Activated CD8-positive, alpha-beta T cell treated with anti-CD3 and anti-CD28 coated beads, Interleukin-2, amount 10 ng/mL, durations not matched to agents 7 days and 5 days (primary cell): ENCODE results near the gene NFKBIE. TPM values are rescaled to one million over a fixed set of nuclear protein-coding genes. Genes with fewer than 3 reads are reported as not detected.
"Not testable (repeated sequence)": the region's sequence is repeated elsewhere in the genome, so short reads cannot be mapped to it uniquely, and the experiment has no call there.

Experiments used
- ATAC-seq: fragments of 150-1000 bp; cut with Tn5 transposase; one replicate; pipeline ENCODE4 v1.10.0; 2021; ENCODE audit warnings: moderate library complexity
- CTCF ChIA-PET: fragments of 350-600 bp; sonication (Branson Sonifier 250); formaldehyde crosslinking; loops from one replicate; lab custom pipeline; 2021; ENCODE audit warnings: antibody characterized with exemption; lab: Charles Lee
- POLR2A ChIA-PET: fragments of 350-600 bp; sonication (Branson Sonifier 250); formaldehyde crosslinking; loops from one replicate; lab custom pipeline; 2021; ENCODE audit warnings: antibody characterized with exemption; lab: Charles Lee
- DNase-seq: peaks from one replicate; pipeline ENCODE4 v3.0.0-alpha.2; 2020
- H3K27ac Mint-ChIP-seq: one replicate; pipeline ENCODE4 v1.8.0; 2021; ENCODE audit warnings: mild to moderate bottlenecking, mixed read lengths
- H3K27me3 Mint-ChIP-seq: one replicate; pipeline ENCODE4 v1.8.0; 2021; ENCODE audit warnings: low read depth, mixed read lengths
- H3K36me3 Mint-ChIP-seq: one replicate; pipeline ENCODE4 v1.8.0; 2021; ENCODE audit warnings: low read depth, mixed read lengths
- H3K4me1 Mint-ChIP-seq: one replicate; pipeline ENCODE4 v1.8.0; 2021; ENCODE audit warnings: low read depth, mixed read lengths
- H3K4me3 Mint-ChIP-seq: one replicate; pipeline ENCODE4 v1.8.0; 2021; ENCODE audit warnings: mild to moderate bottlenecking, mixed read lengths
- H3K9me3 Mint-ChIP-seq: one replicate; pipeline ENCODE4 v1.8.0; 2022; ENCODE audit warnings: mixed read lengths; ENCODE audit not compliant: insufficient read depth
- total RNA-seq, 2 experiments: library from RNA; stranded (reverse); gene quantifications; one replicate each; pipeline ENCODE4 v1.2.3, GENCODE V29; 2021

The NFKBIE gene
- 10 to 100 TPM; 14.1 to 16.9 TPM for total RNA-seq

GRCh38 chr6:44265007-44265721 is at the start of gene NFKBIE:
Gene NFKBIE (minus strand): TSS chr6:44265551. CDS start chr6:44265346, 205 bp downstream.
- peak; percentile 73 for ATAC-seq
- peak; percentile 91 for DNase-seq
- ChIA-PET CTCF (interaction anchor here (0.7 to 7.4 kb wide), 14 partner anchors 9 to 92 kb away, joined by 3 to 137 read pairs (median 8); partner anchors contain the start of genes AARS2, HSP90AB1 and SPATS1), POLR2A (interaction anchor here (5.4 kb wide), 1 partner anchor 18 kb away, joined by 81 read pairs; the partner anchor contains the start of gene HSP90AB1)
- Mint-ChIP-seq H3K9me3 (no peaks in the 10 kb centered on the region), H3K27ac (peak within 1 kb of the TSS; percentile 96), H3K4me1 (peaks cover 63% of the 10 kb centered on the region), H3K4me3 (peak within 1 kb of the TSS; percentile 98), H3K27me3 (peaks cover 15% of the 10 kb centered on the region), H3K36me3 (peaks cover 26% of the 10 kb centered on the region)

DNA sequence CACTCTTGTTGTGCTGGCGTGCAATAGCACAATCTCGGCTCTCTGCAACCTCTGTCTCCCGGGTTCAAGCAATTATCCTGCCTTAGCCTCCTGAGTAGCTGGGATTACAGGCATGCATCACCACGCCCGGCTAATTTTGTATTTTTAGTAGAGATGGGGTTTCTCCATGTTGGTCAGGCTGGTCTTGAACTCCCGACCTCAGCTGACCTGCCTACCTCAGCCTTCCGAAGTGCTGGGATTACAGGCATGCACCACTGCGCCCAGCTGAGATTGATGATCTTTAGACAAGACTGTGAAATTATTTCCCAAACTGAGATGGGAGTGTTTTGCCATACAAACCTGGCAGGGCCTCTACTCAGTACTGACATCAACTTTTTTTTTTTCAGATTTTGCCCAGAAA is 49.3 kb upstream of the NFKBIE start:
- ATAC-seq, DNase-seq, H3K9me3 Mint-ChIP-seq, POLR2A ChIA-PET, H3K27ac Mint-ChIP-seq, H3K4me3 Mint-ChIP-seq: not testable (repeated sequence)
- peaks cover 14% of the 10 kb centered on the region for H3K36me3 Mint-ChIP-seq
- CTCF ChIA-PET, result interaction anchor here (1.3 to 5.8 kb wide), 5 partner anchors 12 to 46 kb away, joined by 5 to 49 read pairs (median 20); partner anchors contain the start of gene TMEM151B
- H3K4me1 Mint-ChIP-seq, result peaks cover 17% of the 10 kb centered on the region
- H3K27me3 Mint-ChIP-seq, result peaks cover 13% of the 10 kb centered on the region

GRCh38 chr6:44312901-44313788 is 47.8 kb upstream of the NFKBIE start, which contains the start of gene AARS2:
Gene AARS2 (minus strand): TSS chr6:44313347. CDS start chr6:44313323, 24 bp downstream.
- peak within 1 kb of the TSS; percentile 96 for H3K27ac Mint-ChIP-seq
- peak; percentile 93 for ATAC-seq
- CTCF ChIA-PET, result interaction anchor here (0.7 to 5.8 kb wide), 29 partner anchors 8 to 204 kb away, joined by 3 to 49 read pairs (median 5); partner anchors contain the start of genes CDC5L and TMEM151B
- H3K9me3 Mint-ChIP-seq, result no peaks in the 10 kb centered on the region
- POLR2A ChIA-PET, result interaction anchor here (1.0 to 1.7 kb wide), 4 partner anchors 12 to 66 kb away, joined by 3 to 5 read pairs (median 4); partner anchors contain the start of gene HSP90AB1
- peak within 1 kb of the TSS; percentile 98 for H3K4me3 Mint-ChIP-seq
- peaks cover 20% of the 10 kb centered on the region for H3K36me3 Mint-ChIP-seq
- DNase-seq, result peak; percentile 94
- peaks cover 4% of the 10 kb centered on the region for H3K27me3 Mint-ChIP-seq
- peaks cover 17% of the 10 kb centered on the region for H3K4me1 Mint-ChIP-seq

GRCh38 chr6:44311767-44312166 is 46.4 kb upstream of the NFKBIE start:
- ChIA-PET CTCF (interaction anchor here (0.8 to 5.8 kb wide), 8 partner anchors 9 to 55 kb away, joined by 3 to 49 read pairs (median 6); partner anchors contain the start of gene TMEM151B), POLR2A (interaction anchor here (1.5 to 1.7 kb wide), 2 partner anchors 10 to 15 kb away, joined by 3 to 5 read pairs; no protein-coding TSS in a partner anchor)
- no peak overlapping the region for H3K27ac Mint-ChIP-seq
- ATAC-seq (no peak), DNase-seq (no peak)
- H3K4me3 Mint-ChIP-seq, result peak overlapping the region; percentile 98
- no peaks in the 10 kb centered on the region for H3K9me3 Mint-ChIP-seq
- H3K27me3 Mint-ChIP-seq, result no peaks in the 10 kb centered on the region
- H3K4me1 Mint-ChIP-seq, result peaks cover 17% of the 10 kb centered on the region
- H3K36me3 Mint-ChIP-seq, result peaks cover 24% of the 10 kb centered on the region

GRCh38 chr6:44311304-44311703 is 46.0 kb upstream of the NFKBIE start:
- no peak overlapping the region for H3K27ac Mint-ChIP-seq
- ChIA-PET POLR2A (interaction anchor here (0.7 to 1.5 kb wide), 2 partner anchors 10 to 40 kb away, joined by 3 read pairs; no protein-coding TSS in a partner anchor), CTCF (interaction anchor here (0.8 to 5.8 kb wide), 4 partner anchors 8 to 55 kb away, joined by 3 to 49 read pairs (median 20); partner anchors contain the start of gene TMEM151B)
- peaks cover 24% of the 10 kb centered on the region for H3K36me3 Mint-ChIP-seq
- no peaks in the 10 kb centered on the region for H3K9me3 Mint-ChIP-seq
- peaks cover 17% of the 10 kb centered on the region for H3K4me1 Mint-ChIP-seq
- H3K4me3 Mint-ChIP-seq, result peak overlapping the region; percentile 19
- H3K27me3 Mint-ChIP-seq, result no peaks in the 10 kb centered on the region
- DNase-seq (no peak), ATAC-seq (no peak)

- ChIA-PET CTCF (interaction anchor here (5.8 kb wide), 1 partner anchor 41 kb away, joined by 49 read pairs; the partner anchor contains the start of gene TMEM151B), POLR2A (interaction anchor here (0.7 kb wide), 1 partner anchor 39 kb away, joined by 3 read pairs; no protein-coding TSS in a partner anchor)
- Mint-ChIP-seq H3K9me3 (no peaks in the 10 kb centered on the region), H3K36me3 (peaks cover 29% of the 10 kb centered on the region), H3K27me3 (no peaks in the 10 kb centered on the region), H3K27ac (no peak overlapping the region), H3K4me1 (peaks cover 21% of the 10 kb centered on the region), H3K4me3 (no peak overlapping the region)
- no peak for DNase-seq
- no peak for ATAC-seq
Observed at GRCh38 chr6:44310241-44310640, 44.9 kb upstream of the NFKBIE start.

GRCh38 chr6:44309631-44310030 is 44.3 kb upstream of the NFKBIE start:
- Mint-ChIP-seq H3K4me1 (peaks cover 21% of the 10 kb centered on the region), H3K27ac (no peak overlapping the region), H3K27me3 (no peaks in the 10 kb centered on the region), H3K4me3 (no peak overlapping the region), H3K9me3 (no peaks in the 10 kb centered on the region), H3K36me3 (peaks cover 31% of the 10 kb centered on the region)
- ChIA-PET CTCF (interaction anchor here (0.8 to 1.6 kb wide), 3 partner anchors 11 to 52 kb away, joined by 3 to 10 read pairs (median 4); partner anchors contain the start of gene SLC35B2), POLR2A (no interaction called here)
- DNase-seq, result no peak
- no peak for ATAC-seq

GRCh38 chr6:44309092-44309491 is 43.7 kb upstream of the NFKBIE start:
- CTCF ChIA-PET, result interaction anchor here (0.8 to 1.6 kb wide), 3 partner anchors 11 to 52 kb away, joined by 3 to 10 read pairs (median 4); partner anchors contain the start of gene SLC35B2
- Mint-ChIP-seq H3K27ac (no peak overlapping the region), H3K4me3 (no peak overlapping the region)

GRCh38 chr6:44307217-44307616 is 41.9 kb upstream of the NFKBIE start:
- H3K27ac Mint-ChIP-seq, result no peak overlapping the region
- CTCF ChIA-PET, result interaction anchor here (0.7 to 7.0 kb wide), 2 partner anchors 11 to 40 kb away, joined by 4 to 81 read pairs; partner anchors contain the start of gene NFKBIE
- no peaks in the 10 kb centered on the region for H3K27me3 Mint-ChIP-seq
- H3K4me3 Mint-ChIP-seq, result no peak overlapping the region
- no peak for DNase-seq
- no peaks in the 10 kb centered on the region for H3K9me3 Mint-ChIP-seq
- POLR2A ChIA-PET, result interaction anchor here (0.8 to 1.3 kb wide), 2 partner anchors 12 to 127 kb away, joined by 3 read pairs; no protein-coding TSS in a partner anchor
- H3K36me3 Mint-ChIP-seq, result peaks cover 38% of the 10 kb centered on the region
- peaks cover 16% of the 10 kb centered on the region for H3K4me1 Mint-ChIP-seq
- ATAC-seq, result no peak

More at GRCh38 chr6:44309092-44309491, 43.7 kb upstream of the NFKBIE start:
- Mint-ChIP-seq H3K36me3 (peaks cover 31% of the 10 kb centered on the region), H3K9me3 (no peaks in the 10 kb centered on the region), H3K27me3 (no peaks in the 10 kb centered on the region), H3K4me1 (peaks cover 21% of the 10 kb centered on the region)
- ATAC-seq, result no peak
- POLR2A ChIA-PET, result no interaction called here
- DNase-seq, result no peak

GRCh38 chr6:44306710-44307109 is 41.4 kb upstream of the NFKBIE start:
- Mint-ChIP-seq H3K9me3 (no peaks in the 10 kb centered on the region), H3K36me3 (peaks cover 40% of the 10 kb centered on the region), H3K27me3 (no peaks in the 10 kb centered on the region), H3K27ac (no peak overlapping the region), H3K4me3 (no peak overlapping the region), H3K4me1 (peaks cover 11% of the 10 kb centered on the region)
- ATAC-seq (no peak), DNase-seq (no peak)
- CTCF ChIA-PET, result interaction anchor here (2.1 to 7.0 kb wide), 2 partner anchors 11 to 39 kb away, joined by 22 to 81 read pairs; partner anchors contain the start of gene NFKBIE
- POLR2A ChIA-PET, result interaction anchor here (1.3 kb wide), 1 partner anchor 12 kb away, joined by 3 read pairs; no protein-coding TSS in a partner anchor
